GM12878 (cell line): ENCODE results near the gene CSAD. TPM values are rescaled to one million over a fixed set of nuclear protein-coding genes. Genes with fewer than 3 reads are reported as not detected.

Source experiments
- ATAC-seq: fragments of 200-7000 bp; cut with Tn5 transposase; 3 replicates; pipeline ENCODE4 v1.9.1; 2020; ENCODE audit warnings: mild to moderate bottlenecking, moderate library complexity
- BruUV-seq: library from RNA; stranded (reverse); fragments of 400-500 nt; replicated peaks from 2 replicates; lab custom pipeline; 2021; lab: Mats Ljungman, UMichigan
- CTCF ChIA-PET: fragments of 300-600 bp; sonication (Branson Sonifier 250); formaldehyde crosslinking; extraction: SDS; loops from one replicate; lab custom pipeline; 2021; ENCODE audit warnings: inconsistent platforms; lab: Yijun Ruan, JAX
- POLR2A ChIA-PET: fragments of 350-600 bp; formaldehyde crosslinking; extraction: SDS; loops from one replicate; lab custom pipeline; 2021; ENCODE audit warnings: inconsistent platforms; lab: Charles Lee
- RAD21 ChIA-PET: fragments of 300-600 bp; sonication (Branson Sonifier 250); formaldehyde crosslinking; loops from one replicate; lab custom pipeline; 2023; ENCODE audit warnings: antibody characterized with exemption; ENCODE audit not compliant: unreplicated experiment; lab: Charles Lee
- SMC1A ChIA-PET: fragments of 300-600 bp; sonication (Branson Sonifier 250); formaldehyde crosslinking; loops from one replicate; lab custom pipeline; 2023; ENCODE audit not compliant: unreplicated experiment, uncharacterized antibody; lab: Charles Lee
- DNase-seq: peaks from one replicate; pipeline ENCODE4 v3.0.0-alpha.2; 2011; ENCODE audit warnings: low read depth, low spot score
- FAIRE-seq: peaks from 3 replicates; lab custom pipeline; 2011; peaks lifted over from hg19 to GRCh38; lab: Jason Lieb, UNC
- H2AFZ ChIP-seq: 2 replicates; pipeline ENCODE4 v1.6.0; 2011; ENCODE audit warnings: low read depth, low read length, control low read depth; ENCODE audit not compliant: control insufficient read depth
- H3K27ac ChIP-seq: 2 replicates; pipeline ENCODE4 v1.5.1; 2011; ENCODE audit warnings: control low read depth; ENCODE audit not compliant: control insufficient read depth, insufficient read depth
- H3K27me3 ChIP-seq, 2 experiments: replicated peaks in 1 of 2; 2 replicates each; pipeline versions ENCODE4 v1.6.0 to v1.6.1; 2011; ENCODE audit warnings: low read length in 1 of 2; ENCODE audit not compliant: control insufficient read depth in 2 of 2, insufficient read depth in 2 of 2
- H3K36me3 ChIP-seq, 2 experiments: 2 replicates each; pipeline ENCODE4 v1.5.1; 2011; ENCODE audit warnings: low read length in 1 of 2; ENCODE audit not compliant: control insufficient read depth in 2 of 2, insufficient read depth in 2 of 2
- H3K4me1 ChIP-seq: 2 replicates; pipeline ENCODE4 v1.6.1; 2011; ENCODE audit warnings: mild to moderate bottlenecking, low read length, moderate library complexity, mixed read lengths; ENCODE audit not compliant: control insufficient read depth, insufficient read depth
- H3K4me2 ChIP-seq: 2 replicates; pipeline ENCODE4 v1.6.0; 2011; ENCODE audit warnings: control low read depth; ENCODE audit not compliant: control insufficient read depth, insufficient read depth
- H3K4me3 ChIP-seq: fragments of 200-600 bp; sonication (generic); 2 replicates; pipeline ENCODE4 v1.5.1; 2016
- H3K79me2 ChIP-seq: 2 replicates; pipeline ENCODE4 v1.6.0; 2011; ENCODE audit warnings: low read length; ENCODE audit not compliant: control insufficient read depth, insufficient read depth
- H3K9ac ChIP-seq: 2 replicates; pipeline ENCODE4 v1.8.0; 2011; ENCODE audit warnings: low read length, control low read depth, mixed read lengths; ENCODE audit not compliant: control insufficient read depth, insufficient read depth
- H3K9me3 ChIP-seq: replicated peaks from 3 replicates; pipeline ENCODE4 v1.5.1; 2011; ENCODE audit warnings: mild to moderate bottlenecking, low read length; ENCODE audit not compliant: control insufficient read depth, insufficient read depth
- H4K20me1 ChIP-seq: 2 replicates; pipeline ENCODE4 v1.6.0; 2011; ENCODE audit not compliant: control insufficient read depth, insufficient read depth
- CBFB ChIP-seq: IDR thresholded peaks from 2 replicates; pipeline ENCODE4 v1.6.1; 2016; ENCODE audit warnings: antibody characterized with exemption, low read depth
- CEBPZ ChIP-seq: fragments of 150-350 bp; IDR thresholded peaks from 2 replicates; pipeline ENCODE4 v1.6.1; 2016; ENCODE audit warnings: low read depth, low read length
- CHD1 ChIP-seq: IDR thresholded peaks from 2 replicates; pipeline ENCODE4 v1.6.1; 2012; ENCODE audit warnings: low read depth, low read length, improper control_type of control experiment
- HDAC2 ChIP-seq: fragments of 200-600 bp; sonication (generic); IDR thresholded peaks from 2 replicates; pipeline ENCODE4 v1.6.1; 2017
- IKZF1 ChIP-seq: fragments of 450-650 bp; conservative IDR thresholded peaks from 2 replicates; pipeline ENCODE4 v1.6.1; 2017; ENCODE audit warnings: antibody characterized with exemption, mild to moderate bottlenecking
- KAT2A ChIP-seq: conservative IDR thresholded peaks from 2 replicates; pipeline ENCODE4 v1.6.1; 2011; ENCODE audit warnings: low read depth, low read length; ENCODE audit not compliant: control insufficient read depth
- MEF2B ChIP-seq: fragments of 450-650 bp; IDR thresholded peaks from 2 replicates; pipeline ENCODE4 v1.6.1; 2018; ENCODE audit warnings: mild to moderate bottlenecking, moderate library complexity; ENCODE audit not compliant: partially characterized antibody, poor library complexity, severe bottlenecking
- MYC ChIP-seq: IDR thresholded peaks from 2 replicates; pipeline ENCODE4 v1.6.1; 2011; ENCODE audit warnings: mild to moderate bottlenecking, low read length, moderate library complexity, inconsistent platforms; ENCODE audit not compliant: insufficient read depth, insufficient replicate concordance, insufficient read length, severe bottlenecking
- POLR2AphosphoS2 ChIP-seq: IDR thresholded peaks from 2 replicates; pipeline ENCODE4 v1.6.1; 2011; ENCODE audit warnings: low read depth, mild to moderate bottlenecking, low read length, improper control_type of control experiment, moderate library complexity
- POLR2AphosphoS5 ChIP-seq: IDR thresholded peaks from 2 replicates; pipeline ENCODE4 v1.6.1; 2011; ENCODE audit warnings: mild to moderate bottlenecking, low read length, inconsistent platforms
- RFX5 ChIP-seq: IDR thresholded peaks from 2 replicates; pipeline ENCODE4 v1.6.1; 2011; ENCODE audit warnings: low read depth, low read length, improper control_type of control experiment
- SMAD5 ChIP-seq: IDR thresholded peaks from 2 replicates; pipeline ENCODE4 v1.6.1; 2016; ENCODE audit warnings: antibody characterized with exemption, low read depth
- TAF1 ChIP-seq: IDR thresholded peaks from 2 replicates; pipeline ENCODE4 v1.6.1; 2011; ENCODE audit warnings: mild to moderate bottlenecking, low read depth, low read length, borderline replicate concordance
- ZBTB4 ChIP-seq: fragments of 450-650 bp; formaldehyde crosslinking; IDR thresholded peaks from 2 replicates; pipeline ENCODE4 v1.4.0; 2022; ENCODE audit warnings: mild to moderate bottlenecking, moderate library complexity
- WGBS: methylation state at CpG from one replicate; pipeline ENCODE4 v1.1.6; 2016; ENCODE audit warnings: low lambda C conversion rate; ENCODE audit not compliant: insufficient replicate concordance, insufficient coverage; ENCODE audit errors: missing lambda C conversion rate; 5-methylcytosine and 5-hydroxymethylcytosine counted together
- in situ Hi-C: fragments of 300-500 bp; cut with MboI; formaldehyde crosslinking; loops from 9 replicates; pipeline ENCODE4 v1.14.3; 2018; ENCODE audit warnings: mixed read lengths
- intact Hi-C: fragments of 100-400 bp; cut with micrococcal nuclease; formaldehyde crosslinking; loops from one replicate; pipeline ENCODE4 v1.14.2; 2022; ENCODE audit not compliant: unreplicated experiment
- polyA plus RNA-seq, 11 experiments: library from polyadenylated mRNA; depleted of rRNA in 4 of 11; unstranded in 6 of 11; stranded (reverse) in 5 of 11; fragments of >200 nt; fragmentation: Nextera tagmentation in 4 of 11; fragmentation: Illumina TruSeq in 1 of 11; extraction: Ambion mirVana in 4 of 11; extraction: Trizol in 1 of 11; gene quantifications; 1 replicate in 1 of 11; 2 replicates in 10 of 11; pipeline versions ENCODE4 v1.2.1 to v1.2.3, GENCODE V29; 2011 to 2016; ENCODE audit warnings: inconsistent platforms in 2 of 11, missing spikeins in 2 of 11, low read depth in 1 of 11
- total RNA-seq, 4 experiments: library from RNA; depleted of rRNA in 3 of 4; stranded (reverse); fragments of >200 nt in 3 of 4; fragmentation: Illumina TruSeq in 1 of 4; extraction: Trizol in 1 of 4; gene quantifications; 2 replicates each; pipeline versions ENCODE4 v1.2.1 to v1.2.3, GENCODE V29; 2013 to 2021

CSAD gene
- total and polyA plus RNA-seq, 10 of the 15 experiments (the other 5 are each of a cell fraction or from before 2014, with no cell fraction given): 1.1 to 20.4 (median 6.2) TPM

DNA sequence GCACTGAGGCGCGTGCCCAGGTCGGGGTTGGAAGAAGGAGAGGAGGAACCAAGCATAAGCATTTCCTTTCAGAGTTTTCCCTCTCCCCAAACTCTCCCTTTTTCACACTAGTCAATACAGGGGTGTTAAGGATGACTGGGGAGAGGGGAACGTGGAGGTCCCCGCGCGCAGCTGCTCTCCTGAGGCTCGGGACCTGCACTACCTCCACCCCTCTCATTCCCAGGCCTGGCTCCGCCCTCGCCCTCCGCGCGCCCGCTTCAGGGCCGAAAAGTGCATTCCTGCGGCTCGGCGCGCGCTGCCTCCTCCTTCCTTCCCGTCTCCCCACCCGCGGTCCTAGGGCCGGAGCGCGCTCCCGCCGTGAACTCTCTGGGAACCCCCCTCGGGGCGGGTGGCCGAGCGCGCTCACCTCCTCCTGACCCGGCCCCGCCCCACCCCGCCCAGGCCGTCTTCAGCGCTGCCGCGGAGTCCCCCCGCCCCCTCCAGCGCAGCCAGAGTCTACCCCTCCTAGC, 40.0 kb upstream of the CSAD start (continued):
- TF ChIP-seq HDAC2: no peak
- no peak for TF ChIP-seq SMAD5
- TF ChIP-seq CBFB: no peak; the same call in 1 of the 2 replicates
- TF ChIP-seq KAT2A: no peak
- TF ChIP-seq CEBPZ: no peak
- no peak for TF ChIP-seq CHD1
- TF ChIP-seq RFX5: no peak
- TF ChIP-seq, all 136 proteins: peak for 14

DNA sequence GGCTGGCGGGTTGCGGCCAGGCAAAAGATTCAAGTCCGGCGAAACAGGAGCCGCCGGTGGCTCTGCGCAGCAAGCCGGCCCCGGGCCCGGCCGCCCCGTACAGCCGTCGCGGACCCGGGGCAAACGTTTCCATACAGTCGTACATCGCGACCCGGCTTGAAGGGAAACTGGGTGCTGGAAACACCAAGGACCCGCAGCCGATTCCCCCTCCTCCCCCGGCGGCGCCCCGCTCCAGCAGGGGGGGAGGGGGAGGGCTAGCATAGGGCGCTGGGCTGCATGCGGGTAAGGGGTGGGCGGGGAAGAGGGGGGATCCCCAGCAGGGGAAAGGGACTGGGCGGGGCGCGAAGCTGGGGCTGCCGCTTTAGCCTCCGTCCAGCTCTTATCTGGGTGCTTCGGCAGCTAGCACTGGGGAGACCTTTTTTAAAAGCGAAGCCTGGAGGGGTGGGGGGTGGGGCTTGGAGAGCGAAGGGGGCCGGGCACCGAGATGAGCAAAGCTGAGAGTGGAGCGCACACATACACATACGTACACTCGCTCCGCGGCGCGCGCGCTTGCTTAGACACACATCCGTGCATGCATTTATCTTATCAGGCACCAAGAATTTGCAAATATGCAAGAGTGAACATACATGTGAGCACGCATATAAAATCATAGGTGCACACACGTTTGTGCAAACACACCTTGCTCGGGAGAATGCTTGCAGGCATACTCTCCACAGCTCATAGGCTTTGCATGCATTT, 39.4 kb upstream of the CSAD start:
- Histone ChIP-seq H2AFZ (peak overlapping the region; percentile 92), H3K9ac (peak overlapping the region; percentile 54), H4K20me1 (no peaks in the 10 kb centered on the region), H3K27ac (peak overlapping the region; percentile 49), H3K4me1 (peaks cover 22% of the 10 kb centered on the region), H3K79me2 (peaks cover 4% of the 10 kb centered on the region; the same call in 1 of the 2 replicates), H3K36me3 (no peaks in the 10 kb centered on the region; a peak in 1 of 4 replicates), H3K27me3 (no peaks in the 10 kb centered on the region), H3K4me2 (peak overlapping the region; percentile 86), H3K4me3 (peak overlapping the region; percentile 86), H3K9me3 (no peaks in the 10 kb centered on the region)
- 1% methylated on average over 37 of the region's 53 CpGs for WGBS
- ChIA-PET RAD21 (interaction anchor here (0.6 to 11.1 kb wide), 18 partner anchors 9 to 198 kb away, joined by 3 to 146 read pairs (median 4); partner anchors contain the start of genes AAAS, CSAD, ESPL1 and ITGB7), CTCF (interaction anchor here (1.1 to 15.7 kb wide), 13 partner anchors 11 to 125 kb away, joined by 3 to 315 read pairs (median 9); partner anchors contain the start of genes AAAS, CSAD, ESPL1 and PFDN5), POLR2A (interaction anchor here (0.6 to 4.4 kb wide), 11 partner anchors 12 to 214 kb away, joined by 3 to 28 read pairs (median 4); partner anchors contain the start of genes CSAD, EIF4B, ESPL1 and ITGB7), SMC1A (interaction anchor here (0.7 to 16.4 kb wide), 18 partner anchors 12 to 122 kb away, joined by 3 to 155 read pairs (median 4); partner anchors contain the start of genes ESPL1, ITGB7 and PFDN5)
- ATAC-seq (peak; percentile 59), FAIRE-seq (peak; percentile 80), DNase-seq (no peak)
- no TSS peak for BruUV-seq
- in situ Hi-C loops (no loop called here), intact Hi-C loops (loop anchor here (2.0 to 5.0 kb wide), 2 partner anchors 33 to 47 kb away; partner anchors contain the start of gene ESPL1)
- TF ChIP-seq POLR2AphosphoS2: 0 out of 2 replicates have a peak, but pooled peaks have one; percentile 3
- no peak for TF ChIP-seq ZBTB4
- TF ChIP-seq MYC: peak; percentile 38
- no peak for TF ChIP-seq IKZF1
- TF ChIP-seq TAF1: peak; percentile 26
- TF ChIP-seq POLR2AphosphoS5: peak; percentile 16; the same call in 1 of the 2 replicates
- TF ChIP-seq MEF2B: peak; percentile 11
- peak; percentile 81; the same call in 1 of the 2 replicates for TF ChIP-seq HDAC2
